ENCODE data around the gene TEAD1.

DNA sequence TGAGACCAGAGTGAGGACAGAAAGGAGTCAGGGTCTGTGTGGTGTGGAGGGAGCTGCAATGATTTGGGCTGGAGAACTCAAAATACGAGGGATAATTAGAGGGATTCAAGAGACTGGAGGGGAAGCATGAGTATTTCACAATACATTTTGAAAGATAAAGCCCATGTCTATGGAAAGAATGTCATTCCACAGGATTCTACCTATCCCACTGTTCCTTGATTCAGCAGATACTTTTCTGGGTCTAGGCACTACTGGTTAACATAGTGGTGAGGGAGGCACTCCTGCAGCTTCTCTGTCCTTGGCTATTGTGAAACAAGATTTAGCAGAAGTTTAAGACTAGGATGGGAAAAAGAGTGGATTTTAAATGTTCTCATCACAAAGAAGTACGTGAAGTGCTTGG lies 262.0 kb downstream of the TEAD1 start:
- TF ChIP-seq, protein P1, sequence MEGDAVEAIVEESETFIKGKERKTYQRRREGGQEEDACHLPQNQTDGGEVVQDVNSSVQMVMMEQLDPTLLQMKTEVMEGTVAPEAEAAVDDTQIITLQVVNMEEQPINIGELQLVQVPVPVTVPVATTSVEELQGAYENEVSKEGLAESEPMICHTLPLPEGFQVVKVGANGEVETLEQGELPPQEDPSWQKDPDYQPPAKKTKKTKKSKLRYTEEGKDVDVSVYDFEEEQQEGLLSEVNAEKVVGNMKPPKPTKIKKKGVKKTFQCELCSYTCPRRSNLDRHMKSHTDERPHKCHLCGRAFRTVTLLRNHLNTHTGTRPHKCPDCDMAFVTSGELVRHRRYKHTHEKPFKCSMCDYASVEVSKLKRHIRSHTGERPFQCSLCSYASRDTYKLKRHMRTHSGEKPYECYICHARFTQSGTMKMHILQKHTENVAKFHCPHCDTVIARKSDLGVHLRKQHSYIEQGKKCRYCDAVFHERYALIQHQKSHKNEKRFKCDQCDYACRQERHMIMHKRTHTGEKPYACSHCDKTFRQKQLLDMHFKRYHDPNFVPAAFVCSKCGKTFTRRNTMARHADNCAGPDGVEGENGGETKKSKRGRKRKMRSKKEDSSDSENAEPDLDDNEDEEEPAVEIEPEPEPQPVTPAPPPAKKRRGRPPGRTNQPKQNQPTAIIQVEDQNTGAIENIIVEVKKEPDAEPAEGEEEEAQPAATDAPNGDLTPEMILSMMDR (conservative IDR thresholded peaks at IDR 0.05; ENCODE audit: low read length) = no peak
- no peak for TF ChIP-seq EZH2phosphoT487 (IDR thresholded peaks at IDR 0.05; ENCODE audit: borderline replicate concordance, low read depth, low read length)
